Measurements from ENCODE around the gene ACTN4.

DNA sequence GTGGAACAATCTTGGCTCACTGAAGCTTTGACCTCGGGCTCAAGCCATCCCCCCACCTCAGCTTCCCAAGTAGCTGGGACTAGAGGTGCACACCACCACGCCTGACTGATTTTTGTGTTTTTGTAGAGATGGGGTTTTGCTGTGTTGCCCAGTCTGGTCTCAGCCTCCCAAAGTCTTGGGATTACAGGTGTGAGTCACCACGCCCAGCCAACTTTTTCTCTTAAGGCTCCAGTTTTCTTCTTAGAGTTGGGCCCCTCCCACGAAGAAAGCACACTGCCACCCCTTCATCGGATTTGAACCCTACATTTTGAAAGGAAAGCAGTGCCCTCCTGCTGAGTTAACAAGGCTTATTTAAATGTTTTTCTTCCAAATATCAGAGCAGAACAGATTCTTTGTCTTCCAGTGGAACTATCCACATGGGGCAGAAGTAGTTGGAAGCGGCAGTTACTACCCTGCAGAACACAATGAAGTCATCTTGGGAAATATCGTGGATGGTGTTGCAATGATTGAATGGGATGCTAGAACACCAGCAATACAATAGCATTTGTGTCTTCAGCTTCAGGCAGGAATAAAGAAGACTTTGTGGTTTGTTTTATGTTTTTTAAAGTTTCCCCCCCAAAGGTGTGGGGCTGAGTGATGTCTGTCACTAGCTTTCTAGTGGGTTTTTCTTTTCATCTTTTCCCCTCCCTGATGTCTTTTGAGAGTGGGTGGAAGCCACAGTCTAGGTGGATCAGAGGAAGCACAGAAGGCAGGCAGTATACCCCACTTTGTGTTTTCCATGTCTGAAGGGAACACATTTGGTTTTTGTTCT, 8.9 kb downstream of the ACTN4 start:
- TF ChIP-seq, protein P1, sequence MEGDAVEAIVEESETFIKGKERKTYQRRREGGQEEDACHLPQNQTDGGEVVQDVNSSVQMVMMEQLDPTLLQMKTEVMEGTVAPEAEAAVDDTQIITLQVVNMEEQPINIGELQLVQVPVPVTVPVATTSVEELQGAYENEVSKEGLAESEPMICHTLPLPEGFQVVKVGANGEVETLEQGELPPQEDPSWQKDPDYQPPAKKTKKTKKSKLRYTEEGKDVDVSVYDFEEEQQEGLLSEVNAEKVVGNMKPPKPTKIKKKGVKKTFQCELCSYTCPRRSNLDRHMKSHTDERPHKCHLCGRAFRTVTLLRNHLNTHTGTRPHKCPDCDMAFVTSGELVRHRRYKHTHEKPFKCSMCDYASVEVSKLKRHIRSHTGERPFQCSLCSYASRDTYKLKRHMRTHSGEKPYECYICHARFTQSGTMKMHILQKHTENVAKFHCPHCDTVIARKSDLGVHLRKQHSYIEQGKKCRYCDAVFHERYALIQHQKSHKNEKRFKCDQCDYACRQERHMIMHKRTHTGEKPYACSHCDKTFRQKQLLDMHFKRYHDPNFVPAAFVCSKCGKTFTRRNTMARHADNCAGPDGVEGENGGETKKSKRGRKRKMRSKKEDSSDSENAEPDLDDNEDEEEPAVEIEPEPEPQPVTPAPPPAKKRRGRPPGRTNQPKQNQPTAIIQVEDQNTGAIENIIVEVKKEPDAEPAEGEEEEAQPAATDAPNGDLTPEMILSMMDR (conservative IDR thresholded peaks at IDR 0.05; ENCODE audit: low read length), result no peak
- no peak for TF ChIP-seq EZH2phosphoT487 (IDR thresholded peaks at IDR 0.05; ENCODE audit: borderline replicate concordance, low read depth, low read length)
